H9 (cell line): ENCODE measurements around the gene CPNE7. TPM values are rescaled to one million over a fixed set of nuclear protein-coding genes. Genes with fewer than 3 reads are reported as not detected.

ENCODE experiments used
- DNase-seq: peaks from one replicate; pipeline ENCODE4 v3.0.0-alpha.2; 2017
- H2AFZ ChIP-seq: one replicate; pipeline ENCODE4 v1.6.1; 2013; ENCODE audit warnings: mild to moderate bottlenecking, low read length, control low read depth, moderate library complexity
- H2AK5ac ChIP-seq: 2 replicates; pipeline ENCODE4 v1.6.1; 2013; ENCODE audit warnings: low read length, control low read depth, mixed read lengths; ENCODE audit not compliant: insufficient read length
- H2BK120ac ChIP-seq: one replicate; pipeline ENCODE4 v1.6.1; 2013; ENCODE audit warnings: low read depth, mild to moderate bottlenecking, low read length, control low read depth, inconsistent platforms; ENCODE audit not compliant: poor library complexity, severe bottlenecking
- H2BK12ac ChIP-seq: 2 replicates; pipeline ENCODE4 v1.6.1; 2013; ENCODE audit warnings: low read length, control low read depth, mixed read lengths, low read depth; ENCODE audit not compliant: insufficient read length
- H2BK15ac ChIP-seq: 2 replicates; pipeline ENCODE4 v1.6.1; 2013; ENCODE audit warnings: low read depth, low read length, control low read depth
- H2BK20ac ChIP-seq: one replicate; pipeline ENCODE4 v1.6.1; 2013; ENCODE audit warnings: low read depth, mild to moderate bottlenecking, low read length, control low read depth, inconsistent platforms; ENCODE audit not compliant: poor library complexity, severe bottlenecking
- H2BK5ac ChIP-seq: 2 replicates; pipeline ENCODE4 v1.6.1; 2013; ENCODE audit warnings: low read length, control low read depth, mixed read lengths; ENCODE audit not compliant: insufficient read length
- H3K14ac ChIP-seq: 2 replicates; pipeline ENCODE4 v1.6.1; 2013; ENCODE audit warnings: low read length, control low read depth; ENCODE audit not compliant: insufficient read depth
- H3K18ac ChIP-seq: 2 replicates; pipeline ENCODE4 v1.6.1; 2013; ENCODE audit warnings: low read depth, mild to moderate bottlenecking, mixed read lengths, low read length, control low read depth; ENCODE audit not compliant: insufficient read length
- H3K23ac ChIP-seq: 2 replicates; pipeline ENCODE4 v1.6.1; 2013; ENCODE audit warnings: low read length, control low read depth, mixed read lengths, low read depth; ENCODE audit not compliant: insufficient read length
- H3K23me2 ChIP-seq: 2 replicates; pipeline ENCODE4 v1.6.1; 2013; ENCODE audit warnings: low read depth, mild to moderate bottlenecking, mixed read lengths, low read length, control low read depth; ENCODE audit not compliant: insufficient read length, poor library complexity, severe bottlenecking
- H3K27ac ChIP-seq: 2 replicates; pipeline ENCODE4 v1.5.1; 2013; ENCODE audit warnings: low read length, control low read depth, mixed read lengths, low read depth; ENCODE audit not compliant: insufficient read length
- H3K27me3 ChIP-seq: 2 replicates; pipeline ENCODE4 v1.6.1; 2013; ENCODE audit warnings: low read length, control low read depth, inconsistent platforms; ENCODE audit not compliant: insufficient read depth
- H3K4ac ChIP-seq: 2 replicates; pipeline ENCODE4 v1.6.1; 2013; ENCODE audit warnings: low read depth, mild to moderate bottlenecking, control low read depth, inconsistent platforms, low read length, moderate library complexity
- H3K4me1 ChIP-seq: 2 replicates; pipeline ENCODE4 v1.6.1; 2013; ENCODE audit warnings: low read length, control low read depth, inconsistent platforms; ENCODE audit not compliant: insufficient read depth
- H3K4me2 ChIP-seq: 2 replicates; pipeline ENCODE4 v1.6.1; 2013; ENCODE audit warnings: low read length, control low read depth, mixed read lengths; ENCODE audit not compliant: insufficient read length, insufficient read depth
- H3K56ac ChIP-seq: 2 replicates; pipeline ENCODE4 v1.6.1; 2013; ENCODE audit warnings: low read depth, mild to moderate bottlenecking, mixed read lengths, low read length, control low read depth; ENCODE audit not compliant: insufficient read length
- H3K79me1 ChIP-seq: 2 replicates; pipeline ENCODE4 v1.6.1; 2013; ENCODE audit warnings: low read depth, mild to moderate bottlenecking, moderate library complexity, low read length, control low read depth, inconsistent platforms; ENCODE audit not compliant: insufficient read depth, poor library complexity, severe bottlenecking
- H3K79me2 ChIP-seq: 2 replicates; pipeline ENCODE4 v1.6.1; 2013; ENCODE audit warnings: low read length, control low read depth, inconsistent platforms; ENCODE audit not compliant: insufficient read depth
- H3K9ac ChIP-seq: 2 replicates; pipeline ENCODE4 v1.6.1; 2013; ENCODE audit warnings: low read length, control low read depth, mixed read lengths; ENCODE audit not compliant: insufficient read length; ENCODE audit errors: extremely low read depth
- H3K9me3 ChIP-seq: one replicate; pipeline ENCODE4 v1.6.1; 2013; ENCODE audit warnings: low read depth, low read length, inconsistent platforms; ENCODE audit not compliant: control insufficient read depth
- H3T11ph ChIP-seq: one replicate; pipeline ENCODE4 v1.6.1; 2013; ENCODE audit warnings: mild to moderate bottlenecking, low read length, control low read depth, inconsistent platforms
- H4K20me1 ChIP-seq: one replicate; pipeline ENCODE4 v1.6.1; 2013; ENCODE audit not compliant: control insufficient read depth, insufficient read length, insufficient read depth
- H4K5ac ChIP-seq: 2 replicates; pipeline ENCODE4 v1.6.1; 2013; ENCODE audit warnings: low read depth, mild to moderate bottlenecking, mixed read lengths, low read length, control low read depth; ENCODE audit not compliant: insufficient read length
- H4K8ac ChIP-seq: replicated peaks from 2 replicates; pipeline ENCODE4 v1.6.1; 2013; ENCODE audit warnings: low read length, control low read depth, mixed read lengths, low read depth; ENCODE audit not compliant: insufficient read length
- H4K91ac ChIP-seq: 2 replicates; pipeline ENCODE4 v1.6.1; 2013; ENCODE audit warnings: low read depth, mild to moderate bottlenecking, moderate library complexity, mixed read lengths, low read length, control low read depth; ENCODE audit not compliant: insufficient read length
- H3K27ac Mint-ChIP-seq, 3 experiments: 2 replicates in 2 of 3; 3 replicates in 1 of 3; pipeline ENCODE4 v1.8.0; 2020 to 2021; ENCODE audit warnings: mixed read lengths in 3 of 3, mild to moderate bottlenecking in 1 of 3, moderate library complexity in 1 of 3
- H3K27me3 Mint-ChIP-seq: 2 replicates; pipeline ENCODE4 v1.8.0; 2021; ENCODE audit warnings: low read depth, mild to moderate bottlenecking, moderate library complexity, mixed read lengths
- H3K36me3 Mint-ChIP-seq, 3 experiments: 2 replicates in 2 of 3; 3 replicates in 1 of 3; pipeline ENCODE4 v1.8.0; 2020 to 2021; ENCODE audit warnings: low read depth in 3 of 3, mixed read lengths in 3 of 3; ENCODE audit not compliant: insufficient read depth in 1 of 3
- H3K4me1 Mint-ChIP-seq, 2 experiments: 2 replicates each; pipeline ENCODE4 v1.8.0; 2020; ENCODE audit warnings: mixed read lengths in 2 of 2
- H3K4me3 Mint-ChIP-seq, 2 experiments: 2 replicates in 1 of 2; 3 replicates in 1 of 2; pipeline ENCODE4 v1.8.0; 2020 to 2021; ENCODE audit warnings: mild to moderate bottlenecking in 2 of 2, mixed read lengths in 2 of 2, moderate library complexity in 1 of 2
- H3K9me3 Mint-ChIP-seq, 2 experiments: 2 replicates in 1 of 2; 3 replicates in 1 of 2; pipeline ENCODE4 v1.8.0; 2020; ENCODE audit warnings: mild to moderate bottlenecking in 2 of 2, mixed read lengths in 2 of 2, moderate library complexity in 1 of 2
- WGBS: extraction: QIAGEN DNeasy Blood & Tissue Kit; methylation state at CpG from one replicate; pipeline ENCODE4 v1.1.7; 2013; ENCODE audit warnings: missing lambda C conversion rate, low lambda C conversion rate, mixed read lengths; ENCODE audit not compliant: insufficient read length; ENCODE audit errors: extremely low coverage; 5-methylcytosine and 5-hydroxymethylcytosine counted together
- total RNA-seq: library from RNA; stranded (reverse); gene quantifications from 2 replicates; pipeline ENCODE4 v1.2.1, GENCODE V29; 2021
- TF ChIP-seq, protein P1 (sequence below): fragments of 200-600 bp; sonication (generic); conservative IDR thresholded peaks from 3 replicates; pipeline ENCODE4 v1.8.0; 2021; ENCODE audit warnings: antibody characterized with exemption, mild to moderate bottlenecking

The CPNE7 gene
- total RNA-seq, 1 experiment from 2014 or later, result 23.4 TPM

DNA sequence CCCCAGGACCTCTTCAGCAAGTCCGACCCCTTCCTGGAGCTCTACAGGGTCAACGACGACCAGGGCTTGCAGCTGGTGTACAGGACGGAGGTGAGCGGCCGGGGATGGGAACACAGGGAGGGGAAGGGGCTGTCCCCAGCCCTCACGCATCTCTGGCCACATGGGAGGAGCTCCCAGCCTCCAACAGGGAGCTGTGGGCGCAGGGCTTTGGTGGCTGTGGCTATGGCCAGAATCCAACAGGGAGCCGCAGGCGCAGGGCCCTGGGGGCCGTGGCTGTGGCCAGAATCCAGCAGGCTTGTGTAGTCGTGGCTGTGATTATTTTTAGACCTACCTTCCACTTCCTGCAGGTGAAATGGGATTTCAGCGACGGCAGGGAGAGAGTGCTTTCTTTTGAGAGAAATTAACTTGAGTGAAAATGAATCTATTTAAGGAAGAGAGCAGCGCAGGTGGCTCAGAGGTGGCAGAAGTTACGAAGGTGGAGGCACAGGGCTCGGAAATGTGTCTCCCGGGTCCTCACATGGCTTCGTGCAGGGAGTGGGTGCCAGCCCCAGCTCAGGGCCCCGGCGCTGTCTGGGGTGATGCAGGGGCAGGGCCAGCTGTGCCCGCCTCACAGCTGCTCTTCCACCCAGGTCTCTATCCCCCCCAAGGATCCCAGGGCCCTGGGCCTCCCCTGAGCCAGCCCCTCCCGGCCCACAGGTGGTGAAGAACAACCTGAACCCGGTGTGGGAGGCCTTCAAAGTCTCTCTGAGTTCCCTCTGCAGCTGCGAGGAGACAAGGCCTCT, 9.4 kb downstream of the CPNE7 start:
- H3K4ac ChIP-seq, result no peak overlapping the region
- no peak overlapping the region for H2BK120ac ChIP-seq
- no peak overlapping the region for H2BK12ac ChIP-seq
- H3K14ac ChIP-seq, result no peak overlapping the region
- no peak overlapping the region for H4K91ac ChIP-seq
- H3K9ac ChIP-seq, result no peak overlapping the region
- no peak overlapping the region for H2AFZ ChIP-seq
- WGBS, result no CpG with 5 or more reads among the region's 25 CpGs
- Mint-ChIP-seq H3K9me3 (peaks cover 3 to 5% of the 10 kb centered on the region in 2 experiments; a peak in 4 of 5 replicates), H3K4me1 (no peaks in the 10 kb centered on the region), H3K36me3 (peaks cover 0 to 9% (median 6%) of the 10 kb centered on the region in 3 experiments; a peak in 5 of 7 replicates), H3K27me3 (peaks cover 2% of the 10 kb centered on the region), H3K27ac (no peak overlapping the region; a peak in 2 of 7 replicates), H3K4me3 (no peak overlapping the region)
- H2BK5ac ChIP-seq, result no peak overlapping the region
- H4K5ac ChIP-seq, result no peak overlapping the region
- no peak overlapping the region for H2AK5ac ChIP-seq
- no peaks in the 10 kb centered on the region for H4K20me1 ChIP-seq
- no peak overlapping the region for H3K23ac ChIP-seq
- no peak overlapping the region for H2BK20ac ChIP-seq
- no peak overlapping the region for H3K27ac ChIP-seq
- no peak overlapping the region for H2BK15ac ChIP-seq
- no peak overlapping the region for H3K4me2 ChIP-seq
- no peaks in the 10 kb centered on the region for H3K9me3 ChIP-seq
- H3K18ac ChIP-seq, result no peak overlapping the region
- no peaks in the 10 kb centered on the region for H3K4me1 ChIP-seq
- no peak for DNase-seq
- H3K79me2 ChIP-seq, result no peaks in the 10 kb centered on the region
- H3K23me2 ChIP-seq, result no peaks in the 10 kb centered on the region
- H3K27me3 ChIP-seq, result no peaks in the 10 kb centered on the region
- H3T11ph ChIP-seq, result no peak overlapping the region
- H3K79me1 ChIP-seq, result no peaks in the 10 kb centered on the region
- H3K56ac ChIP-seq, result no peak overlapping the region
- TF ChIP-seq, protein P1, sequence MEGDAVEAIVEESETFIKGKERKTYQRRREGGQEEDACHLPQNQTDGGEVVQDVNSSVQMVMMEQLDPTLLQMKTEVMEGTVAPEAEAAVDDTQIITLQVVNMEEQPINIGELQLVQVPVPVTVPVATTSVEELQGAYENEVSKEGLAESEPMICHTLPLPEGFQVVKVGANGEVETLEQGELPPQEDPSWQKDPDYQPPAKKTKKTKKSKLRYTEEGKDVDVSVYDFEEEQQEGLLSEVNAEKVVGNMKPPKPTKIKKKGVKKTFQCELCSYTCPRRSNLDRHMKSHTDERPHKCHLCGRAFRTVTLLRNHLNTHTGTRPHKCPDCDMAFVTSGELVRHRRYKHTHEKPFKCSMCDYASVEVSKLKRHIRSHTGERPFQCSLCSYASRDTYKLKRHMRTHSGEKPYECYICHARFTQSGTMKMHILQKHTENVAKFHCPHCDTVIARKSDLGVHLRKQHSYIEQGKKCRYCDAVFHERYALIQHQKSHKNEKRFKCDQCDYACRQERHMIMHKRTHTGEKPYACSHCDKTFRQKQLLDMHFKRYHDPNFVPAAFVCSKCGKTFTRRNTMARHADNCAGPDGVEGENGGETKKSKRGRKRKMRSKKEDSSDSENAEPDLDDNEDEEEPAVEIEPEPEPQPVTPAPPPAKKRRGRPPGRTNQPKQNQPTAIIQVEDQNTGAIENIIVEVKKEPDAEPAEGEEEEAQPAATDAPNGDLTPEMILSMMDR, result no peak
- no peak overlapping the region for H4K8ac ChIP-seq
